ENCODE measurements around the gene PHACTR4.
"Not testable (repeated sequence)": the region's sequence is repeated elsewhere in the genome, so short reads cannot be mapped to it uniquely, and the experiment has no call there.

PHACTR4 gene

GRCh38 chr1:28437924-28438699 is 68.6 kb downstream of the PHACTR4 start:
- peak; percentile 90 for DNase-seq

GRCh38 chr1:28439320-28439719 is 69.8 kb downstream of the PHACTR4 start:
- DNase-seq, result no peak

- no peak for DNase-seq
Measured at GRCh38 chr1:28441674-28442073, 72.1 kb downstream of the PHACTR4 start.

- DNase-seq, result no peak
Measured at GRCh38 chr1:28443550-28443949, 74.0 kb downstream of the PHACTR4 start.

GRCh38 chr1:28447679-28448078 is 78.1 kb downstream of the PHACTR4 start:
- no peak for DNase-seq

- DNase-seq, result not testable (repeated sequence)
Measured at GRCh38 chr1:28448094-28448611, 78.6 kb downstream of the PHACTR4 start.

- DNase-seq, result peak; percentile 33
Measured at GRCh38 chr1:28449904-28450303, 80.4 kb downstream of the PHACTR4 start.

GRCh38 chr1:28450561-28450960 is 81.0 kb downstream of the PHACTR4 start:
- DNase-seq, result no peak

GRCh38 chr1:28451011-28451410 is 81.5 kb downstream of the PHACTR4 start:
- DNase-seq, result no peak

GRCh38 chr1:28456078-28456477 is 86.5 kb downstream of the PHACTR4 start:
- peak; percentile 77 for DNase-seq

GRCh38 chr1:28457678-28458077 is 88.1 kb downstream of the PHACTR4 start:
- DNase-seq, result no peak

- no peak for DNase-seq
Measured at GRCh38 chr1:28458237-28459228, 89.0 kb downstream of the PHACTR4 start.

- no peak for DNase-seq
Measured at GRCh38 chr1:28466226-28466778, 96.8 kb downstream of the PHACTR4 start.

GRCh38 chr1:28470146-28470545 is 100.6 kb downstream of the PHACTR4 start:
- DNase-seq, result no peak

GRCh38 chr1:28479497-28479896 is 110.0 kb downstream of the PHACTR4 start:
- DNase-seq, result not testable (repeated sequence)

- DNase-seq, result no peak
Measured at GRCh38 chr1:28480308-28480707, 110.8 kb downstream of the PHACTR4 start.

- no peak for DNase-seq
Measured at GRCh38 chr1:28482138-28482537, 112.6 kb downstream of the PHACTR4 start.

GRCh38 chr1:28482702-28483101 is 113.2 kb downstream of the PHACTR4 start:
- no peak for DNase-seq

GRCh38 chr1:28494737-28495136 is 125.2 kb downstream of the PHACTR4 start:
- DNase-seq, result no peak

GRCh38 chr1:28499553-28499952 is 130.0 kb downstream of the PHACTR4 start:
- no peak for DNase-seq

- no peak for DNase-seq
Measured at GRCh38 chr1:28501925-28502324, 132.4 kb downstream of the PHACTR4 start.

GRCh38 chr1:28503117-28503516 is 133.6 kb downstream of the PHACTR4 start:
- no peak for DNase-seq

Measured in GDM1 (cell line).